Measurements from ENCODE around the gene EXOC2.
"Not testable (repeated sequence)": the region's sequence is repeated elsewhere in the genome, so short reads cannot be mapped to it uniquely, and the experiment has no call there.

EXOC2 gene

DNA sequence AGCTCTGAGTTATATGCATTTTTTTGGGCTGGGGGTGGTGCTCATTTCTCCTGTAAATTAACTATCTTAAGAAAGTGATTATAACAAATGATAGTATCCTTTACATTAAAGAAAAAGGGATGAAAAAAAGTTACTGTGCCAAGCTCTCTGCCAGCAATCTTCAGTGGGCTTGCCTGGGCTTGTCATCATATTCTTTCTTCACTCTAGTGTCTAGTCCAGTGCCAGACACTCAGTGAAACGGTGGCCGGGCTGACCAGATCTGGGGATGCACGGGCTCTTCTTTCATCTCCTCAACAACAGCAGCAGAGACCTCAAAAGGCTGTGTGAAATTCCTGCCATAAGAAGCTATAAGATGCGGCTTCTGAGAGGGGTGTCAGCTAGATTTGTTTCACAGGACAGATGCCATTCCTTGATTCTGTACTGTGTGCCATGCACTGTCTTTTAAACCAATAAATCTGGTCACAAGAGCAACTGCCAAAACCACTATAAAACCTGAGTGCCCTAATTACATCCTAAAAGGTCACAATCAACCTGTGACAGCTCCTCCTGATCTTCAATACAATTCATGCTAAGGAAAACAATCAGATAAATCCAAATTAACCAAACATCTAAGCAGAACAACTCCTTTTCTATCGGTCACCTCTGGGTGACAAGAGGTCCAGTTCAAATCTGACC lies 12.1 kb downstream of the EXOC2 start:
- DNase-seq (ENCODE audit: low spot score), result no peak

DNA sequence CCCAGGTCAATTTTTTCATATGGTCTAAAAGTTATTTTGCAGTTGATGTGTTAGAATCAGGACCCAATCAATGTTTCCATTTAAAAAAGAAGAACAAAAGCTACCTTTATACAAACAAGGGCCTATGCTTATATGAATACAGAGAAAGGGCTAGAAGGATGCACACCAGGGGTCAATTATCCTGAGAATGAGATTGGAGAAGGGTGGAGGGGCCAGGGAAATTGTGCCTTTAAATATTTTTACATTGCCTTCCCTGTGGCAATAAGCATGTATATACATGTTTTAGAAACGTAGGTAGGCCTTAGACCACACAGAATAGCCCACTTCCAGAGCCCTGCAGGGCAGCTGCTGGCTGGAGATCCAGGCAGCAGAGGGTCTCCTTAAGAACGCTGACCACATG lies 12.7 kb downstream of the EXOC2 start:
- DNase-seq (ENCODE audit: low spot score), result no peak

DNA sequence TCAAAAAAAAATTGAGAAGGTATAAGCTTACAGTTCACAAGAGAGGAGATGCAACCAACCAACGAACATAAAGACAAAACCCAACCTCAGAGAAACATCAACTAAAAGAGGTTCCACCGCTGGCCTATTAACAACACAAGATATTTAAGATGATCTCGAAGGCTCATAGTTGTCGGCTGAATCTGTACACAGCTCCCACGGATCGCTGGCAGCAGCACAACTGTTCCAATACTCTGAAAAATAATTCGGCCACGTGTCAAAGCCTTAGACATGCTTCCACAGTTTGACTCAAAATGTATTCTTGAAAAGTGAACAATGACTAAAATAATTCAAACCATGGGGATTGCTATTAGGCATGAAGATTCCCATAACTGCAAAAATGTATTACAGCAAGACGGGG lies 13.7 kb downstream of the EXOC2 start:
- DNase-seq (ENCODE audit: low spot score), result no peak

DNA sequence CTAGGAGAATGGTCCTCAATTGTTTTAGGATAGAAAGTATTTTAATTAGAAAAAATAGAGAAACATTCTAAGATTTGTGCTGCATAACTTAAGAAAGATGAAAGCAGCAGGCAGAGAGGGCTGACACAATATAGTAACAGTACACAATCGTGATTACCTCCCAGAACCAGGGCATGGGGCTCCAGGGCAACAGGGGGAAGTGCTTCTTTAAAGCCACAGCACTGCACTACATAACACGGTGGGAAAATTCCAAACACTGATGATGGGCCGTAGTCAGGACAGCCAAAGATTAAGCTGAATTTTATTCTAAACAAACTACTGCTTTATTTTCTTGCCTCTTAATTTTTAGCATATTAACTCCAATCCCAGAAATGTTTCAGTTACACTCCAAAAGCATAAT lies 14.4 kb downstream of the EXOC2 start:
- DNase-seq (ENCODE audit: low spot score), result no peak

DNA sequence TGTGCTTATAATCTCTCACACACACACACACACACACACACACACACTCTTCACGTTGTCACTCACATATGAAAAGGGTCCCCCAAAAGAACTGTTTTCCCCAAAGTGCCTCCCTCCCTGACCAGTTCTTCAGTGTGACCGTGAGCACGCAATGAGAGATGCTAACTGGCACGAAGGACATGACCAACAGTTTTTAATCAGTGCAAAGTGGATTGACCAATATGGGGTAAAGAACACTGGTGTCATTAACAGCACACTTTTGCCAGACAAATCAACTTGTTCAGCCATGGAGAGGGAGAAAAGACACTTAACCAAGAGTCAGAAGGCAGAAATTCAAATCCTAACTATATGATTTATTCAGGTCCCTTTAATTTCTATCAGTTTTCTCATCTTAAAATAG lies 15.0 kb downstream of the EXOC2 start:
- DNase-seq (ENCODE audit: low spot score), result no peak

DNA sequence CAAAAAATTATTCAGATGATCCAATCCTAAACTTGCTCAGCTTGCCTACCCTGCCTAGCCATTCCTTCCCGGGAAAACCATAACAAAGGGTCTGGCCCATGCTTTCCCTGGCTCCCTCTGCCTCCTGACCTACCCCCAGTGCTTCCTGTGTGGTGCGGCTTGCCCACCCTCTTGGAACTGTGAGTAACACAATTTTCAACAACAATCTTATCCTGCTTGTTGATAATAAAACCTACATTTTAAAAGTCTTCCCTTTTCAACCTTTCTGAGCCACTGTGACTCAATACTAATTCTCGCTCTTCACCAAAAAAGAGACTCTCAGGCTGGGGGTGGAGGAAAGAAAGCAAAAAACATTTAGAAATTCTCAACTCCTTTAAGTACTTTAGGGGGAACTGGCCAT lies 18.0 kb downstream of the EXOC2 start:
- no peak for DNase-seq (ENCODE audit: low spot score)

DNA sequence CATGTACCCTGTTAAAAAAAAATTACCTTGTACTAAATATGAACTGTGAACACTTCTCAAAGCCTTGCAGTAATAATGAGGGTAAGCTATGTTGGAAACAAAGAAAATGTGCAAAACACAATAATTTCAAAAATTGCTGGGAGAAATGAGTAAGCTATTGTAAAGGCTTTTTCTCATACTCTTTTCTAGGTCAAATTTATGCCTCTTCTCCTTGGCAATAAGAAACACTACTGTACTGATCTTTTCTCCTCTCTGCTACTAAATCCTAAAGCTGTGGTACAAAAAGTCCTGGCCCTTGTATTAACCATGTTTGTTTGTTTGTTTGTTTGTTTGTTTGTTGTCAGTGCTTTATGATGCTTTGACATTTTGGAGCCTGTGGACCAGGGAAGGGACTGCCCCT lies 18.5 kb downstream of the EXOC2 start:
- no peak for DNase-seq (ENCODE audit: low spot score)

DNA sequence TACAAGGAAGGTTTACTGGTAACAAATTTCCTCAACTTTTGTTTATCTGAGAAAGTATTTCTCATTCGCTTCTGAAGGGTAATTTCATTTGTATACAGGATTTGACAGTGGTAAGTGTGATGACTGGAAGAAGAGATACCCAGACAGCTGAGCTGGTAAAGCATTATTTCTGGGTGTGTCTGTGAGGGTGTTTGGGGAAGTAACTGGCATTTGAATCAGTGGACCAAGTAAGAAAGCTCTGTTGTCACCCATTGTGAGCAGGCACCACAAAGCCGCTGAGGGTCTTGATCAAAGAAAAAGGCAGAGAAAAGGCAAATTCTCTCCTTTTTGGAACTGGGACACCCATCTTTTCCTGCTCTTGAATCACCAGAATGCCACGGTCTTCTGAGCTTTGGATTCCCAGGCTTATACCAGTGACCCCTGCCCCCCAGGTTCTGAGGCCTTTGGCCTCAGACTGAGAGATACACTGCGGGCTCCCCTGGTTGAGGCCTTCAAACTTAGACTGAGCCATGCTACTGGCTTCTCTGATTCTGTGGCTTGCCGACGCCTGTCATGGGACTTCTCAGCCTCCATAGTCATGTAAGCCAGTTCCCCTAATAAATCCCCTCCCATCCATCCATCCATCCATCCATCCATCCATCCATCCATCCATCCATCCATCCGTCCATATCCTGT lies 25.5 kb downstream of the EXOC2 start:
- no peak for DNase-seq (ENCODE audit: low spot score)

DNA sequence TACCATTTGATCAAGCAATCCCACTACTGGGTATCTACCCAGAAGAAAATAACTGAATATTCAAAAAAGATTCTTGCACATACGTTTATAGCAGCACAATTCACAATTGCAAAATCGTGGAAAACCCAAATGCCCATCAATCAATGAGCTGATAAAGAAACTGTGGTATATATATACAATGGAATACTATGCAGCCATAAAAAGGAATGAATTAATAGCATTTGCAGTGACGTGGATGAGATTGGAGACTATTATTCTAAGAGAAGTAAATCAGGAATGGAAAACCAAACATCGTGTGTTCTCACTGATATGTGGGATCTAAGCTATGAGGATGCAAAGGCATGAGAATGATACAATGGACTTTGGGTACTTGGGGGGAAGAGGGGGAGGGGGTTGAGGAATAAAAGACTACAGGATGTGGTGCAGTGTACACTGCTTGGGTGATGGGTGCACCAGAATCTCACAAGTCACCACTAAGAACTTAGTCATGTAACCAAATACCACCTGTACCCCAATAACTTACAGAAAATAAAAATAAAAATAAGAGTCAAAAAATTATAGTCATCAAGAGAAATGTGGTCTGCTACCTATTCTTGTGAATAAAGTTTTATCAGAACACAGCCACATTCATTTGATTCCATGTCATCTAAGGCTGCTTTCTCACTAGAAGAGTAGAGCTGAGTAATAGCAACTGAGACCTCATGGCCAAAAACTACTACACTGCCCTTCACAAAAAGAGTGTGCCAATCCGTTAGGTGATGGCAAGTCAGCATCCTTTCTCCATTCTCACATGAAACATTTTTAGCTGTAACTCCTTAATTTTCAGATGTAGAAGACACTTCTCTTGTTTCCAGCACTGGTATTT lies 27.3 kb downstream of the EXOC2 start:
- no peak for DNase-seq (ENCODE audit: low spot score)

DNA sequence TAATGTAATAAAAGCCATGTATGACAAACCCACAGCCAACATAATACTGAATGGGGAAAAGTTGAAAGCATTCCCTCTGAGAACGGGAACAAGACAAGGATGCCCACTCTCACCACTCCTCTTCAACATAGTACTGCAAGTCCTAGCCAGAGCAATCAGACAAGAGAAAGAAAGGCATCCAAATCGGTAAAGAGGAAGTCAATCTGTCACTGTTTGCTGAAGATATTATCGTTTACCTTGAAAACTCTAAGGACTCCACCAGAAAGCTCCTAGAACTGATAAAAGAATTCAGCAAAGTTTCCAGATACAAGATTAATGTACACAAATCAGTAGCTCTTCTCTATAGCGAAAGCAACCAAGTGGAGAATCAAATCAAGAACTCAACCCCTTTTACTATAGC lies 29.2 kb downstream of the EXOC2 start:
- not testable (repeated sequence) for DNase-seq (ENCODE audit: low spot score)

DNA sequence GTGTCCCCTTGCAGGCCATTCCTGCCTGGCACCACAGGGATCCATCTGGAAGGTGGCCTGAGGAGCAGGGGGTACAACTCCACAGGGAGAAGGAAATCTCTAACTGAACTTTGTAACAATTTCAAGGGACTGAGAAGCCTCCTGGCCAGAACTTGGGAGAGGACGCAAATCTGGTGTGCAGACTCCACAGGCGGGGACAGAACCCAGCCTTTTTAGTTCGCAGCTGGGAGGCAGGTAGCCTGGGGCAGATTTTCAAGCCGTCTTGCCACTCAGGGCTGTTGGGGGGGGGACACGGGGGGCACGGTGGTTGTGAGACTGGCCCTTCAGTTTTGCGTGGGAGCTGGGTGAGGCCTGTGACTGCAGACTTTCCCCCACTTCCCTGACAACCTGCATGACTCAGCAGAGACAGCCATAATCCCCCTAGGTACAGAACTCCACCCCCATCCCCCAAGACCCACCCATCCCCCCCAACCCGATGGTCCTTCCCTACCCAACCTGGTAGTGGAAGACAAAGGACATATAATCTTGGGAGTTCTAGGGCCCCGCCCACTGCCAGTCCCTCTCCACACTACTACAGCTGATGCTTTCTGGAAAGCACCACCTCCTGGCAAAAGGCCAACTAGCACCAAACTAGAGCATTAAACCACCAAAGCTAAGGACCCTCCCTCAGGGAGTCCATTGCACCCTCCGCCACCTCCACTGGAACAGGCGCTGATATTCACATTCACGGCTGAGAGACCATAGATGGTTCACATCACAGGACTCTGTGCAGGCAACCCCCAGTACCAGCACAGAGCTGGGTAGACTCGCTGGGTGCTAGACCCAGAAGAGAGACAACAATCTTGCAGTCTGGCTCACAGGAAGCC lies 33.0 kb downstream of the EXOC2 start:
- no peak for DNase-seq (ENCODE audit: low spot score)

DNA sequence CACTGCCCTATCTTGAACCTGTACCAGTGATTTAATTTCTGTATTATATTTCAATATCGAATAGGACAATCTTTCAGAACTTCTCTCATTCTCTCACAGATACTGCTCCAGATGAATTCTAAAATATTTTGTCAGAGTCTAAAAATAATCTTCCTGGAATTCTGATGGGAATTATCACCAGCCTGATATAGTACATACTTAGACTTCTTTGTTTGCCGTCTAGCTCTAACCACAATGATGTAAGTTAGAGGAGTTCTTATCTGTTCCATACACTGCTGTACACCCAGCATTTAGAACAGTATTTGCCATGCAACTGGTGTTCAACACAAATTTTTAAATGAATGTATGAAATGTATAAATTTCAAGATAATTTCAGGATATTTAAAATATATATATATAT lies 34.7 kb downstream of the EXOC2 start:
- DNase-seq (ENCODE audit: low spot score), result no peak

DNA sequence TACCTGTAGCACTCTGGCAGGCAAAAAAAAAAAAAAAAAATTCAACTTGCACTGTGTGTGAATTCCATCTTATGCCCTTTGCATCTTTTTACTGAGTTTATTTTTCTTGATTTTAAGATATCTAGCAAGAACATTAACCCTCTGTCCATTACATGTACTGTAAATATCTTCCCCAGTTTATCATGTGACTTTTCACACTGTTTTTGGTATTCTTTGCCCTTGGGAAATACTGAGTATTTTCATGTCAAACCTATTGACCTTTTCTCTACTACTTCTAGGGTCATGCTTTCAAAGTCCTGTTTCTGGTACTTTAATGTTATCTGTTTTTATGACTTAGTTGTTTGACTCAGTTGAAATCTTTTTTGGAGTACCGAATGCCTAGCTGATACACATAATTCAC lies 35.2 kb downstream of the EXOC2 start:
- DNase-seq (ENCODE audit: low spot score), result no peak

DNA sequence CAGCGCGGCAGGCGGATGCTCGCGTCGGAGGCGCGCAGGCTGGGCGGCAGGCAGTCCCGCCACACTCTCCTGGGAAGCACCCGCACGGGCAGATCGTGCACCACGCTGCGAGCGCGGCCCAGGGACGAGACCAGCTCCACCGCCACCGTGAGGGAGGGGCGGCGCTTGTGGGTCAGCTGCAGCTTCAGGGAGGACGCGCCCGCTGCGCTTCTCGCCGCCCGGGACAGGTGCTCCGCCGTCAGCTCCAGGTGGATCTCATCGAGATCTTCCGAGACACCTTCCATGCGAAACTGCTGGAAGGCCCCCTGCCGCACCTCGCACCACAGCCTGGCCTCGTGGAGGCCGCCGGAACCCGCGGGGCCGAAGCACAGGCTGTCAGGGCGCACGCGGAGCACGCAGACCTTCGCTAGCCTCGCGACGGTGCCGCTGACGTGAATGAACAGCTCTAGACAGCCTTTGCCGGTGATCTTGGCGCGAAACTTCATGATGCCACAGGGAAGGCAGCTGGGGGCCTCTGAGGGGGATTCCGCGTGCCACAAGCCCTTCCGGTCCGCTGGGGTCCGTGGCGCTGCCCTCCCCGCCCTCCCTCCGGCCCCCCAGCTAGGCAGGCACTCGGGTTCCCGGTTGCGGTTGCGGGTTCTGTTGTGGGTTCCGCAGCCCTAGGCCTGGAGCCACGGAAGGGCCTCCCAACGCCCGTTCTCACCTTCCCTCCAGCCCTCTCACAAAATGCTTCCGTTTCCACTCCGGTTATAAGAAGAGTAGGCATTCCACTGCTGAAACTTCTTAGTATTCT lies 36.3 kb downstream of the EXOC2 start, which contains the start of gene HUS1B:
TSS of gene HUS1B (minus strand) at position 641 of the 793 bp plus-strand sequence. CDS start at position 485, 156 bp downstream.
- DNase-seq (ENCODE audit: low spot score), result no peak

DNA sequence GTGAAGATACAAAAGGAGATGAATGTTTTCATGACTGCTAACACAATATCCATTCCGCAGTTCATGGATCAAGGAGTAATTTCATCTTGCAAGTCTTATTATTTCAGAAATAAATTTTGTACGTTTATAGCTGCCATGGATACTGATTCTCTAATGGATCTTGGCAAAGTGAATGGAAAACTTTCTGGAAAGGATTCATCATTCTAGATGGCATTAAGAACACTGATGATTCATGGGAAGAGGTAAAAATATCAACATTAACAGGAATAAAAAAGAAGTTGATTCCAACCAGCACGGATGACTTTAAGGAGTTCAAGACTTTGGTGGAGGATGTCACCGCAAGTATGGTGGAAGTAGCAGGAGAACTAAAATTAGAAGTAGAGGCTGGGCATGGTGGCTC lies 38.8 kb downstream of the EXOC2 start:
- no peak for DNase-seq (ENCODE audit: low spot score)

DNA sequence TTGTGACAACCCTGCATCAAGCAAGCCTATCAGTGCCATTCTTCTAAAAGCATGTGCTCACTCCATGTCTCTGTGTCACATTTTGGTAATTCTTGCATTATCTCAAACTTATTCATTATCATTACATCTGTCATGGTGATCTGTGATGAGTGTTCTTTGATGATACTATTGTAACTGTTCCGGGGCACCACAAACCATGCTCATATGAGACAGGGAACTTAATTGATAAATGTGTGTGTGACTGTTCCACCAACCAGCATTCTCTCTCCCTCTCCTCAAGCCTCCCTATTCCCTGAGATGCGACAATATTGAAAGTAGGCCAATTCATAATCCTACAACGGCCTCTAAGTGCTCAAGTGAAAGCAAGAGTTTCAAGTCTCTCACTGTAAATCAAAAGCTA lies 40.1 kb downstream of the EXOC2 start:
- no peak for DNase-seq (ENCODE audit: low spot score)

DNA sequence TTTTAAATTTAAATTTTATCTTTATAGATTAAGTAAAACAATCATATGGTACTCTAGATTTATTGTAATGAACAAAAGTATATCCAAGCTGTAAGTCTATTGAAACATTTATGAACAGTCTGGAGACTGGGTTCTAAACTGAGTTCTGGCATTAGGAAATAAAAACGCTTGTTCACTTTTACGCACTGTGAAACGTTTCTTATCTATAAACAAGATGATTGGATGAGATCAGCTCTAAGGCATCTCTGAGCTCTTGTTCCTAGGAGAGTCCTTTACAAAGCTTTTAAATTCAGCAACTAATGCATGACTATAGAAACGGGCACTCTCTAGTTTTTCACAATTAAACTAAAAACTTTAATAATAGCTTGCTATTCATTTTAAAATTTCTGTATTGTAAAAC lies 42.8 kb downstream of the EXOC2 start:
- DNase-seq (ENCODE audit: low spot score), result no peak

DNA sequence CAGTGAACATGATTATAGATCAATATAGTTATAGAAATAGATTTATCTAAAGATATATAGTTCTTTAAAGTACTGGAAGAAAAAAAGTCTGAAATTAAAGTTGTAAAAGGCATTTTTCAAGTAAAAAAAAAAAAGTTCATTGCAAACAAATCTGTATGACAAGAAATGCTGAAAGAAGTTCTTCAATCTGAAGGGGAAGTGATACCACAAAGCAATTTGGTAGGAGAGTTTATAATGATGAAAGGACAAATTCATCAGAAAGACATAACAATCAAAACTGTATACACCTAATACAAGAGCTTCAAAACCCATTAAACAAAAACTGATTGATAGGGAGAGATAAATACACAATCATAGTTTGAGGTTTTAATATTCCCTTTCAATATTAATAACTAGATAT lies 50.1 kb downstream of the EXOC2 start:
- no peak for DNase-seq (ENCODE audit: low spot score)

DNA sequence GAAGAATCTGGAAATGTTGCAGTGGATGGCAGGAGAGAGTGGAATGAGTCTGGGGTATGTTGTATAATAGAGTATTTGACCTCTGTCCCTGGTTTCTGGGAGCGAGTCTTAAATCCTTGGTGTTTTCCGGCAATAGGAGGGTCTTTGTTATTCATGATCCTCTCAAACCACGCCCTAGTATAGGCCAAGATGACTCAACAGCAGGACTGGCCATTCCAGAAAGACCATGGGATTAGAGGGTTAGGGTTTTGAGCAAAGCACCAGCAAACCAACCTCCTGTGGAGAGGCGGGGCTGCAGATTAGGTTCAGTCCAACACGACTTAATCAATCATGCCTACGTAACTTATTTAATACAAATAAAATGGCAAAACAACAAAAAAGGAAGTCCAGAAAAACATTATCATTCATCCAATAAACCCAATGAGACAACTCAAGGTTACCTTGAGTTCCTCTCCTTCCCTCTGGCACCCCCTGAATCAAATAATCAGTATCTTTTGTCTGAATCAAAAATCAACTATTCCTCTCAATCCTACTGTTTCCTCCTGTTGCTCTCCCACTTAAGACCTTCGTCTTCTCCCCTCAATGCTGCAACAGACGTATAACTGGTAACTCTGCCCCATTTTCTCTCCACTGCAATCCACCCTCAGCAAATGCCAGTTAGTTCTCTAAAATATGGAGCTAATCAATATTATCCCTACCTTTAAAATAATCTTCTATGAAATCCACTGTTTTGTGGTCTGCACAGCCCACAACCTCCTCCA lies 51.5 kb downstream of the EXOC2 start:
- no peak for DNase-seq (ENCODE audit: low spot score)

DNA sequence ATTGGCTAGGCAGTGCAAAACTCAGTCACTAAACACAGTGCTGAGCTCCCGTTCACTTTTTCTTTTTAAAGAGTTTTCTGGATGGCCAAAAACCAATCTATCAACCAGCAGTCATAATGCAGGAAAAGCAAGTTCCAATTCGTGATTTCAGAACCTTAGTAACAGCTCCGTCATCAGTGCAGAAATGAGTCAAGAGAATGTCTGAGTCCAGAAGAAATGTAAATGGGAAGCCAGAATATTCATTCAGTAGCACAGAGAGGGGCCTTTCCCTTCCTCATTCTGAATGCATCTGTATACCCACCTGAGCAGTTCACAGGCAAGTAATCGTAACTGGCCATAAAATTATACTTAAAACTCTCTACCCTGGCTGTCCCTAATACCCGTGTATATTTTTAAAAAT lies 56.5 kb downstream of the EXOC2 start:
- no peak for DNase-seq (ENCODE audit: low spot score)
